ENCODE measurements around the gene TSPYL1. TPM values are rescaled to one million over a fixed set of nuclear protein-coding genes. Genes with fewer than 3 reads are reported as not detected.
"Not testable (repeated sequence)": the region's sequence is repeated elsewhere in the genome, so short reads cannot be mapped to it uniquely, and the experiment has no call there.

The TSPYL1 gene
- total RNA-seq, 4 donors from 2014 or later, result 17.4 to 94.9 (median 57.7) TPM

- TF ChIP-seq POLR2A (IDR thresholded peaks at IDR 0.05) (no peak), CTCF (IDR thresholded peaks at IDR 0.05) (no peak)
- intact Hi-C loops (cut with DNase I; ENCODE audit: low total_unique reads), result no loop called here
- Histone ChIP-seq H3K36me3 (no peaks in the 10 kb centered on the region), H3K9me3 (no peaks in the 10 kb centered on the region), H3K4me3 (no peak overlapping the region), H3K27ac (no peak overlapping the region), H3K4me1 (peaks cover 0 to 8% of the 10 kb centered on the region in 2 donors), H3K27me3 (no peaks in the 10 kb centered on the region)
- DNase-seq, result no peak
Measured at GRCh38 chr6:116326181-116326671, 46.5 kb upstream of the TSPYL1 start.

GRCh38 chr6:116325634-116326132, 46.0 kb upstream of the TSPYL1 start:
- H3K27me3 ChIP-seq; intact Hi-C loops (cut with DNase I; ENCODE audit: low total_unique reads); H3K27ac ChIP-seq; H3K9me3 ChIP-seq; H3K36me3 ChIP-seq; H3K4me3 ChIP-seq; H3K4me1 ChIP-seq; DNase-seq: not testable (repeated sequence)

- peaks cover 0 to 8% of the 10 kb centered on the region in 2 donors for H3K4me1 ChIP-seq
- no peak for DNase-seq
- no peak overlapping the region for H3K4me3 ChIP-seq
- H3K9me3 ChIP-seq, result no peaks in the 10 kb centered on the region
- intact Hi-C loops (cut with DNase I; ENCODE audit: low total_unique reads), result no loop called here
- no peak overlapping the region for H3K27ac ChIP-seq
- TF ChIP-seq POLR2A (IDR thresholded peaks at IDR 0.05) (no peak), CTCF (IDR thresholded peaks at IDR 0.05) (no peak)
- H3K36me3 ChIP-seq, result no peaks in the 10 kb centered on the region
- no peaks in the 10 kb centered on the region for H3K27me3 ChIP-seq
Measured at GRCh38 chr6:116323863-116324262, 44.1 kb upstream of the TSPYL1 start.

GRCh38 chr6:116321933-116322332, 42.2 kb upstream of the TSPYL1 start:
- intact Hi-C loops (cut with DNase I; ENCODE audit: low total_unique reads); H3K4me1 ChIP-seq; DNase-seq; H3K9me3 ChIP-seq; H3K36me3 ChIP-seq; H3K27ac ChIP-seq; H3K4me3 ChIP-seq; H3K27me3 ChIP-seq: not testable (repeated sequence)

- TF ChIP-seq POLR2A (IDR thresholded peaks at IDR 0.05) (no peak), CTCF (IDR thresholded peaks at IDR 0.05) (no peak)
- Histone ChIP-seq H3K4me3 (no peak overlapping the region), H3K4me1 (no peaks in the 10 kb centered on the region), H3K27me3 (no peaks in the 10 kb centered on the region), H3K36me3 (no peaks in the 10 kb centered on the region), H3K27ac (no peak overlapping the region), H3K9me3 (no peaks in the 10 kb centered on the region)
- DNase-seq, result no peak
- intact Hi-C loops (cut with DNase I; ENCODE audit: low total_unique reads), result no loop called here
Measured at GRCh38 chr6:116316772-116317467, 37.2 kb upstream of the TSPYL1 start.

GRCh38 chr6:116314878-116315277, 35.1 kb upstream of the TSPYL1 start:
- Histone ChIP-seq H3K27me3 (no peaks in the 10 kb centered on the region), H3K4me1 (no peaks in the 10 kb centered on the region), H3K9me3 (no peaks in the 10 kb centered on the region), H3K4me3 (no peak overlapping the region), H3K27ac (no peak overlapping the region), H3K36me3 (no peaks in the 10 kb centered on the region)
- intact Hi-C loops (cut with DNase I; ENCODE audit: low total_unique reads), result no loop called here
- TF ChIP-seq CTCF (IDR thresholded peaks at IDR 0.05) (no peak), POLR2A (IDR thresholded peaks at IDR 0.05) (no peak)
- DNase-seq, result no peak

Measured in uterus (tissue), 4 donors.